DOHH2 (cell line): ENCODE results near the gene PDE4C.
"Not testable (repeated sequence)": the region's sequence is repeated elsewhere in the genome, so short reads cannot be mapped to it uniquely, and the experiment has no call there.

Experiments used
- CTCF ChIP-seq: fragments of 200-600 bp; sonication (generic); IDR thresholded peaks from one replicate; pipeline ENCODE4 v1.5.1; 2014; ENCODE audit warnings: antibody characterized with exemption, mild to moderate bottlenecking, low read depth, low read length; ENCODE audit not compliant: poor library complexity, severe bottlenecking
- EZH2phosphoT487 ChIP-seq: fragments of 200-600 bp; sonication (generic); IDR thresholded peaks from 2 replicates; pipeline ENCODE4 v1.6.1; 2017; ENCODE audit warnings: borderline replicate concordance, mild to moderate bottlenecking, antibody characterized with exemption, low read length, moderate library complexity, mixed read lengths

GRCh38 chr19:18209912-18210311 is 16.3 kb downstream of the PDE4C start:
- not testable (repeated sequence) for TF ChIP-seq CTCF, EZH2phosphoT487
